HepG2 (cell line): Measurements from ENCODE around the gene HCN4. TPM values are rescaled to one million over a fixed set of nuclear protein-coding genes. Genes with fewer than 3 reads are reported as not detected.

Experiments used
- ATAC-seq: fragments of 200-7000 bp; cut with Tn5 transposase; 3 replicates; pipeline ENCODE4 v1.9.1; 2020; ENCODE audit warnings: mild to moderate bottlenecking, moderate library complexity
- BruUV-seq: library from RNA; stranded (reverse); fragments of 400-500 nt; replicated peaks from 2 replicates; lab custom pipeline; 2021; lab: Mats Ljungman, UMichigan
- CTCF ChIA-PET: fragments of 300-600 bp; formaldehyde crosslinking; extraction: SDS; loops from one replicate; lab custom pipeline; 2021; ENCODE audit warnings: low total read pairs, inconsistent platforms, low intra/inter-chr PET ratio; lab: Yijun Ruan, JAX
- POLR2A ChIA-PET: fragments of 350-600 bp; sonication (Branson Sonifier 250); formaldehyde crosslinking; loops from one replicate; lab custom pipeline; 2020; ENCODE audit warnings: antibody characterized with exemption, inconsistent platforms; lab: Yijun Ruan, JAX
- DNase-seq: peaks from one replicate; pipeline ENCODE4 v3.0.0-alpha.2; 2015; ENCODE audit warnings: low spot score
- FAIRE-seq: peaks from 3 replicates; lab custom pipeline; 2011; peaks lifted over from hg19 to GRCh38; lab: Jason Lieb, UNC
- H2AFZ ChIP-seq: one replicate; pipeline ENCODE4 v1.6.1; 2011; ENCODE audit warnings: low read length, inconsistent platforms
- H3K27ac ChIP-seq: fragments of 300-600 bp; 3 replicates; pipeline ENCODE4 v1.8.0; 2011; ENCODE audit warnings: mixed run types, mild to moderate bottlenecking, mixed read lengths, low read length, inconsistent platforms; ENCODE audit not compliant: insufficient read depth; ENCODE audit errors: extremely low read length
- H3K27me3 ChIP-seq, 2 experiments: fragments of 200-600 bp in 1 of 2; 2 replicates in 1 of 2; 3 replicates in 1 of 2; pipeline versions ENCODE4 v1.6.0 to v1.8.0; 2011; ENCODE audit warnings: low read length in 2 of 2, mild to moderate bottlenecking in 2 of 2, moderate library complexity in 2 of 2, inconsistent platforms in 1 of 2; ENCODE audit not compliant: insufficient read depth in 2 of 2, control insufficient read depth in 1 of 2
- H3K36me3 ChIP-seq, 2 experiments: fragments of 200-600 bp in 1 of 2; replicated peaks in 1 of 2; 2 replicates in 1 of 2; 3 replicates in 1 of 2; pipeline versions ENCODE4 v1.5.1 to v1.8.0; 2011; ENCODE audit warnings: low read length in 2 of 2, inconsistent platforms in 1 of 2; ENCODE audit not compliant: insufficient read depth in 2 of 2, control insufficient read depth in 1 of 2
- H3K4me1 ChIP-seq: 2 replicates; pipeline ENCODE4 v1.5.1; 2012; ENCODE audit warnings: low read length, inconsistent platforms; ENCODE audit not compliant: insufficient read depth
- H3K4me2 ChIP-seq: 2 replicates; pipeline ENCODE4 v1.6.0; 2011; ENCODE audit warnings: low read depth, low read length, inconsistent platforms
- H3K4me3 ChIP-seq, 3 experiments: fragments of 200-600 bp in 1 of 3; sonication (generic), shearing (Covaris generic) in 1 of 3; replicated peaks in 1 of 3; 2 replicates each; pipeline ENCODE4 v1.5.1; 2011 to 2016; ENCODE audit warnings: low read length in 3 of 3, inconsistent platforms in 2 of 3, low read depth in 2 of 3, mild to moderate bottlenecking in 2 of 3, control low read depth in 1 of 3, mixed read lengths in 1 of 3; ENCODE audit not compliant: insufficient read depth in 1 of 3
- H3K79me2 ChIP-seq: one replicate; pipeline ENCODE4 v1.6.1; 2011; ENCODE audit warnings: low read length, inconsistent platforms; ENCODE audit not compliant: insufficient read depth
- H3K9ac ChIP-seq: 2 replicates; pipeline ENCODE4 v1.6.0; 2011; ENCODE audit warnings: mild to moderate bottlenecking, low read depth, low read length, inconsistent platforms; ENCODE audit not compliant: insufficient read depth
- H3K9me3 ChIP-seq: 2 replicates; pipeline ENCODE4 v1.5.1; 2012; ENCODE audit warnings: mild to moderate bottlenecking, low read length
- H4K20me1 ChIP-seq: 2 replicates; pipeline ENCODE4 v1.6.0; 2011; ENCODE audit warnings: inconsistent platforms, mild to moderate bottlenecking, low read length, moderate library complexity; ENCODE audit not compliant: insufficient read depth
- ZNF768 ChIP-seq: sonication (generic); formaldehyde crosslinking; IDR thresholded peaks from 2 replicates; pipeline ENCODE4 v1.4.0; 2020; ENCODE audit warnings: missing genetic modification reagents
- WGBS: methylation state at CpG from one replicate; pipeline ENCODE4 v1.1.6; 2017; ENCODE audit warnings: low lambda C conversion rate; 5-methylcytosine and 5-hydroxymethylcytosine counted together
- in situ Hi-C: cut with HindIII; loops from 2 replicates; pipeline ENCODE4 v1.10.0; 2017; ENCODE audit warnings: low pct_unique_long_range_greater_than_20kb; ENCODE audit not compliant: extremely low pct_ligation_motif_present
- intact Hi-C: fragments of 100-400 bp; cut with micrococcal nuclease; formaldehyde crosslinking; loops from one replicate; pipeline ENCODE4 v1.10.0; 2022; ENCODE audit not compliant: unreplicated experiment
- polyA plus RNA-seq, 8 experiments: library from polyadenylated mRNA; depleted of rRNA in 3 of 8; stranded (reverse) in 7 of 8; unstranded in 1 of 8; fragments of >200 nt; fragmentation: Illumina TruSeq in 4 of 8; extraction: Trizol in 4 of 8; gene quantifications; 2 replicates each; pipeline versions ENCODE4 v1.2.1 to v1.2.3, GENCODE V29; 2011 to 2016; ENCODE audit warnings: low read depth in 4 of 8, missing spikeins in 1 of 8, mixed read lengths in 1 of 8; ENCODE audit not compliant: insufficient read depth in 1 of 8
- total RNA-seq, 5 experiments: library from RNA; depleted of rRNA; stranded (reverse); fragments of >200 nt; fragmentation: Illumina TruSeq; extraction: Trizol; gene quantifications; 2 replicates each; pipeline ENCODE4 v1.2.3, GENCODE V29; 2016; ENCODE audit warnings: low read depth in 1 of 5
- TF ChIP-seq, protein P1 (sequence below), 2 experiments: sonication (generic) in 1 of 2; formaldehyde crosslinking in 1 of 2; IDR thresholded peaks; 2 replicates each; pipeline versions ENCODE4 v1.6.1 to v1.9.0; 2014 to 2022; ENCODE audit warnings: antibody characterized with exemption in 1 of 2, borderline replicate concordance in 1 of 2, inconsistent platforms in 1 of 2, low read depth in 1 of 2, missing genetic modification reagents in 1 of 2

Gene HCN4
- total and polyA plus RNA-seq, 2 of the 13 experiments (the other 11 are each of a cell fraction or from before 2014, with no cell fraction given): not detected

DNA sequence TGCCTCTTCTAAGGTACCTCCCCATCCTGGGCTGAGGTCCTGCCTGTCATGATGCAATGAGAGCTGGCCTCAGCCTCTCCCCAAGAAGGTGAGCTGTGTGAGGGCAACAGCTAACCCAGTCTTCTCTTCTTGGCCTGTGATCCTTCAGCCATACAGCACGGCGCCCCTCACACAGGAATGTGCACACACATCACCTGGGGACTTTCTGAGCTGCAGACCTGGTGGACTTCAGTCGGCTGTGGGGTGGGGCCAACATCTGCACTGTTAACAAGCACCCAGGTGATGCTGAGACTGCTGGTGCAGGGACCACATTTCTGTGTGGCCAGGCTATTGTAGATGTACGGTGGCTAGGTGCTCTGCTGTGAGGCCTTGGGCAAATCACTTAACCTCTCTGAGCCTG is 14.5 kb downstream of the HCN4 start:
- peaks cover 12% of the 10 kb centered on the region; the same call in 1 of the 2 replicates for H3K4me1 ChIP-seq
- CTCF ChIA-PET: no interaction called here
- in situ Hi-C loops: no loop called here
- H3K9me3 ChIP-seq: no peaks in the 10 kb centered on the region
- DNase-seq: no peak
- no peak overlapping the region for H3K4me2 ChIP-seq
- POLR2A ChIA-PET: no interaction called here
- H3K79me2 ChIP-seq: no peaks in the 10 kb centered on the region
- intact Hi-C loops: no loop called here
- no CpG with 5 or more reads among the region's 4 CpGs for WGBS
- H3K9ac ChIP-seq: no peak overlapping the region
- H3K27me3 ChIP-seq: peaks cover 0 to 26% of the 10 kb centered on the region in 2 experiments; a peak in 4 of 5 replicates
- TF ChIP-seq, protein P1, sequence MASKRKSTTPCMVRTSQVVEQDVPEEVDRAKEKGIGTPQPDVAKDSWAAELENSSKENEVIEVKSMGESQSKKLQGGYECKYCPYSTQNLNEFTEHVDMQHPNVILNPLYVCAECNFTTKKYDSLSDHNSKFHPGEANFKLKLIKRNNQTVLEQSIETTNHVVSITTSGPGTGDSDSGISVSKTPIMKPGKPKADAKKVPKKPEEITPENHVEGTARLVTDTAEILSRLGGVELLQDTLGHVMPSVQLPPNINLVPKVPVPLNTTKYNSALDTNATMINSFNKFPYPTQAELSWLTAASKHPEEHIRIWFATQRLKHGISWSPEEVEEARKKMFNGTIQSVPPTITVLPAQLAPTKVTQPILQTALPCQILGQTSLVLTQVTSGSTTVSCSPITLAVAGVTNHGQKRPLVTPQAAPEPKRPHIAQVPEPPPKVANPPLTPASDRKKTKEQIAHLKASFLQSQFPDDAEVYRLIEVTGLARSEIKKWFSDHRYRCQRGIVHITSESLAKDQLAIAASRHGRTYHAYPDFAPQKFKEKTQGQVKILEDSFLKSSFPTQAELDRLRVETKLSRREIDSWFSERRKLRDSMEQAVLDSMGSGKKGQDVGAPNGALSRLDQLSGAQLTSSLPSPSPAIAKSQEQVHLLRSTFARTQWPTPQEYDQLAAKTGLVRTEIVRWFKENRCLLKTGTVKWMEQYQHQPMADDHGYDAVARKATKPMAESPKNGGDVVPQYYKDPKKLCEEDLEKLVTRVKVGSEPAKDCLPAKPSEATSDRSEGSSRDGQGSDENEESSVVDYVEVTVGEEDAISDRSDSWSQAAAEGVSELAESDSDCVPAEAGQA (IDR thresholded peaks at IDR 0.05; ENCODE audit: low read depth): no peak
- TF ChIP-seq, protein P1 (CRISPR knock-in tag; IDR thresholded peaks at IDR 0.05; ENCODE audit: borderline replicate concordance): no peak
- TF ChIP-seq ZNF768 (CRISPR knock-in tag): 0 out of 2 replicates have a peak, but pooled peaks have one; percentile 22
- no peak overlapping the region for H3K4me3 ChIP-seq
- FAIRE-seq: no peak
- no peak for ATAC-seq
- H2AFZ ChIP-seq: no peak overlapping the region
- no TSS peak for BruUV-seq
- no peak overlapping the region for H3K27ac ChIP-seq
- no peaks in the 10 kb centered on the region for H4K20me1 ChIP-seq
- no peaks in the 10 kb centered on the region for H3K36me3 ChIP-seq
